22Rv1 (cell line): Measurements from ENCODE around the gene ICAM5.

Experiments used
- ZFX ChIP-seq: fragments of 450-650 bp; IDR thresholded peaks from 2 replicates; pipeline ENCODE4 v1.6.1; 2017; ENCODE audit warnings: antibody characterized with exemption, borderline replicate concordance
- TF ChIP-seq, protein P1 (sequence below): fragments of 450-650 bp; IDR thresholded peaks from 2 replicates; pipeline ENCODE4 v1.5.1; 2017; ENCODE audit warnings: mild to moderate bottlenecking

DNA sequence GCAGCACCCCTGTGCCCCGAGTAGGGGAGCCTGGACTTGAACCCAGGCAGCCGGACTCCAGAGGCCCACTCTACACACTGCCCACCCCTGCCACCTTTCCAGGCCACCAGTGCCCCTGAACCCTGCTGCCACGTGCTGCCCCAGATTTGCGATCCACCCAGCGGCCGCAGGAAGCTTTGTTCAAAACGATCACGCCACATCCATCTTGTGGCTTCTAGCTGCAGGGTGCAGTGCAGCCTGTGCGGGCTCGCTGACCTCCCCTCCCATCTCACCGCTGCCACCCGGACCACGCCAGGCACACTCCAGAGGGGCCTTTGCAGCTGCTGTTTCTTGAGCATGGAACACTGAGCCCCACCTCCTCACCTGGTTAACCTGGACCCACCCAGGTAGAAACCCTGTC is 39.8 kb downstream of the ICAM5 start:
- TF ChIP-seq, protein P1, sequence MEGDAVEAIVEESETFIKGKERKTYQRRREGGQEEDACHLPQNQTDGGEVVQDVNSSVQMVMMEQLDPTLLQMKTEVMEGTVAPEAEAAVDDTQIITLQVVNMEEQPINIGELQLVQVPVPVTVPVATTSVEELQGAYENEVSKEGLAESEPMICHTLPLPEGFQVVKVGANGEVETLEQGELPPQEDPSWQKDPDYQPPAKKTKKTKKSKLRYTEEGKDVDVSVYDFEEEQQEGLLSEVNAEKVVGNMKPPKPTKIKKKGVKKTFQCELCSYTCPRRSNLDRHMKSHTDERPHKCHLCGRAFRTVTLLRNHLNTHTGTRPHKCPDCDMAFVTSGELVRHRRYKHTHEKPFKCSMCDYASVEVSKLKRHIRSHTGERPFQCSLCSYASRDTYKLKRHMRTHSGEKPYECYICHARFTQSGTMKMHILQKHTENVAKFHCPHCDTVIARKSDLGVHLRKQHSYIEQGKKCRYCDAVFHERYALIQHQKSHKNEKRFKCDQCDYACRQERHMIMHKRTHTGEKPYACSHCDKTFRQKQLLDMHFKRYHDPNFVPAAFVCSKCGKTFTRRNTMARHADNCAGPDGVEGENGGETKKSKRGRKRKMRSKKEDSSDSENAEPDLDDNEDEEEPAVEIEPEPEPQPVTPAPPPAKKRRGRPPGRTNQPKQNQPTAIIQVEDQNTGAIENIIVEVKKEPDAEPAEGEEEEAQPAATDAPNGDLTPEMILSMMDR, result no peak
- TF ChIP-seq ZFX, result no peak
